NCI-H1930 (cell line): ENCODE measurements around the gene FOXK1.
A peak's percentile ranks its signal among the peaks of the same experiment; 100 is the strongest.

Experiments
- DNase-seq, 2 experiments: peaks; one replicate each; lab custom pipeline; 2025; lab: John Stamatoyannopoulos, UW

FOXK1 gene

DNA sequence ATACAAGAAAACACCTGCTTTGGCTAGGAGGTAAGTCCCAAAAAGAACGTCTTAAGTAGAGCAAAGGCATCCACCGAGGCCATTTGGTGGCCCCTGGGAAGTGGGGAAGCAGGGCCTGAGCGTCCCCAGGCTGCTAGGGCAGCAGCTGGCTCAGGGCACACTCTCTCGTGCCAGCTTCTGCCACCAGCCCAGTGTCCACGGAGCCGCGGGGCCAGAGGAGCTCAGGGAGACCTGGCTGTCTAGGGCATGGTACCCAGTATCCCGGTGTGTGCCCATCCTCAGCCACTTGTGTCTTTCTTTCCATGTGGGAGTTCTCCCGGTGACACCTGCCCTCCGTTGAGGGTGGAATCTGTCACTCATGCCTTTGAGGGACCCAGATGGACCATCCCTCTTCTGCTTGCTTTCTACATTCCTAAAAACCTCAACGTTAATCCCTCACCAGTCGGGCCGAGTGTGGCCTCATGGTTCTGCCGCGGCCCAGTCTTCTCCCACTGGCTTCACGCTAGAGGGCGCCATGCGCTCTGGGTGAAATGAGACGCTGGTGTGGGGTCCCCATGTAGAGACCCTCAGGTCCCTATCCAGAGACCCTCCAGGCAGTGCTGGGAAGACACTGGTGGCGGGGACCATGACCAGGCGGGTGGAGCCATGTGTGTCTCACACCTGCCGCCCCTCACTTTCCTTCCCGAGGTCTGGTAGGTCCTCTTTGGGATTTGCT, 83.8 kb downstream of the FOXK1 start:
- DNase-seq: no peak

DNA sequence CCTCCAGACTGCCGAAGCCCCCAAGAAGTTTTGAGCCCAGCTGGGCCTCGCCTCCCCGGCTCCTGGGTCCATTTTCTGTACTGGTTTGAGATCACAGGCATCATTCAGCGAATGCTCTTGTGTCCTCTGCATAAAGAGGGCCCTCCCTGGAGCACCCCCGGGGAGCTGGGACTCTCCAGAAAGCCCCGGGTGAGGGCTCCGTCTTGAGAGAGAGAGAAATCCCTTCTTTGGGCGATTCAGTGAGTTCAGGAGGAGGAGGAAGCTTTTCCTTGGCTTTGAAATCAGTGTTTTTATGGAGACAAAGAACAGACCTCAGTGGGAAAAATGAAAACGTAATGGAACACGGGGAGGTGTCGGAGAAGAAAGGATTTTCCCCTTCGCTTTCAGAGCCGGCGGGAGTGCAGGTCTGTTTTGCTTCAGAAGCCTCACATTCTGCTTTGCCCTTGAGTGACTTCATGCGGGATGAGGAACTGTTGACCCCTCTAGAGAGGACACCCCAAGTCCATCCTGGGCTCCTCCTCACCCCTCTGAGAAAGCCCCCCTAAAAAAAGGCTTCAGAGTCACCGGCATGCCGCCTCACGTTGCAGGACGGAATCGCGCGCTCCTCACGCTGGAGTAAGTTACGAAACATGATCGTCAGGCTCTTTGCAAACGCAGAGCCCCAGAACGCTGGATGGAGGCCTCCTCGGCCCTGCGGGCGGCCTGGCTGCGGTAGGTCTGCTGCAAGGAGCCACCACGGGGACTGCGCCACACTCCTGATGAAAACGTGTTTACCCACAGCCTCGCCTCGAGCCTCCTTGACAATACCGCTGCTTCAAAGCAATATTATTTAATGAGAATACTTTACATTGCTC, 84.8 kb downstream of the FOXK1 start:
- DNase-seq: no peak

DNA sequence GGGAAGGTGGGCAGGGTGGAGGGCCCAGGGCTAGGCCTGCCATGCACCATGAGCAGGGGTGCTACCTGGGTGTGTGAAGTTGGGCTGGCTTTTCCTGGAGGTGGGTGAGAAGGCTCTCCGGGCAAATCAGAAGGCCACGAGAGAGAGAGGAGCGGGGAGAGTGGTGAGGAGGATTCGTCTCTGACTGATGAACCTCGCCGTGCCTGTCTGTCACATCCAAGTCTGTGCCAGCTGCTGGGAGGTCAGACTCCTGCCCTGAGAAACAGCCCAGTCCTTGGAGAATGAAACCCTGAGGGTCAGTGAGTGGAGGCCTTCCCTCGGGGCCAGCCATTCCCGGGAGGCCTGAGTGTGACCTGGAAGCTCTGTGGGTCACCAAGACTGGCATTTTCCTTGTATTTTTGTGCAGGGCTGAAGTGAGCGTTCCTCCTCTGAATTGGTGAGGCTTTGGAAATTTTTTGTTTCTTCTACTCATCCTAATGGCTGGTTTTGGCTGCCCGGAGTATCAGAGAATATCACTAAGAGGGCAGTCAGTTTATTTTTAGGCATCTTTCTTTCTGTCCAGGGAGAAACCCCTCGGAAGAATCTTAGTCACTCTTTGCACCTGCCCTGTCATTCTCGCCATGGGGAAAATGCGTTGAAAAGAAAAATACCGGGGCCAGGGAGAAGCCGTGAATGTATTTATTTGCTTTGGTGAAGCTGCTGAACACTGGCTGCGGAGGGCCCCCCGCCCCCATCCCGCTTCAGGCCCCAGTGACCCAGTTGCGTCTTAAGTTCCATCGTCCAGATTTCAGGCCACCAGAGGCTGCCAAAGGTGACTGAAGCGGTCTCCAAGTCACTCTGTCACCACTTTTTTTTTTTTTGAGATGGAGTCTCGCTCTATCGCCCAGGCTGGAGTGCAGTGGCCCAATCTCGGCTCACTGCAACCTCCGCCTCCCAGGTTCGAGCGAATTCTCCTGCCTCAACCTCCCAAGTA, 86.8 kb downstream of the FOXK1 start:
- no peak for DNase-seq

DNA sequence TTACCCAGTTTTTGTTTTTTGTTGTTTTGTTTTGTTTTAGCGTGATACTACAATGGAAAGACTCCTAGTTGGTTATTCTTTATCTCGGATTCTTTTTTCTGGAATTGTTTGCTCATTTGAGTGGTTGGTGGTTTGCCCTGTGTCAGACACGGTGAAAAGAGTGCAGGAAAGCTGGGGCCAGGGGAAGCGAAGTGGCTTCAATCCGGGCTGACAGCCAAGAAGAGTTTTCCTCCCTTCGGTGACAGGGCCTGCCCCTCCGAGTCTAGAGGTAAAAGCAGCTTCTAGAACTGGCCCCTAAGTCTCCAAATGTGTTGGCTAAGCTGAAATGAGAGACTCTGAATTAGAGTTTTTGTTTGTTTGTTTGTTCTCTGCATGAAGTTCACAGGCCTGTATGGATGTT, 87.7 kb downstream of the FOXK1 start:
- DNase-seq: no peak

DNA sequence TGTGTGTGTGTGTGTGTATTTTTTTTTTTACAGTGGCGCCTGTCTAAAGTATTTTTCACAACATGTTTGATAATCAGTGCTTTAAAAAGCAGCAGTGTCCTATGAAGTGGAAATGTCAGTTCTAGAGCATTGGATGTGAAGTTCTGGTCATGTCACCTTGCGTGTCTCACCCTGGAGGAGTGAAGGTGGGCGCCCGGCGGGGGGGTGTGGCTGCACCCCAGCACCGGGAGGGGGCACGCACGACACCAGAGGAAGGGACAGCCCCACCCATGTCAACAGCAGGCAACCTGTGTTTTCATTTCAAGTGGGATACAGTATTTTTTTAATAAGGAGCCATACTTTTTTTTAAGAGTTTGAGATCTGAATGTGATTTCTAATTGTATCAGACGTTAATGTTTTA, 88.8 kb downstream of the FOXK1 start:
- DNase-seq: no peak

DNA sequence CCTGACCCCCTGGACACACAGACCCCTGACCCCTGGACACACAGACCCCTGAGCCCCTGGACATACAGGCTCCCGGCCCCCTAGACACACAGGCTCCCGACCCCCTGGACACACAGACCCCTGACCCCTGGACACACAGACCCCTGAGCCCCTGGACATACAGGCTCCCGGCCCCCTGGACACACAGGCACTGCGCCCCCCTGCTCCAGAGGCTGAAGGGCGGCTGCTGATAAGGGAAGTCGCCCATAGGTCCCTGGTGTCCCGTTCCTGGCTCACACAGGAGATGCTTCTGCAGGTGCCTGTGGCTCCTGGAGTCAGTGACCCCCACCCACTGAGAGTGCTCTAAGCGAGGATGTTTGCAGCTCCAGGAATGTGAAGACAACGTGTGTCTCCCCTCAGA, 89.6 kb downstream of the FOXK1 start:
- no peak for DNase-seq

DNA sequence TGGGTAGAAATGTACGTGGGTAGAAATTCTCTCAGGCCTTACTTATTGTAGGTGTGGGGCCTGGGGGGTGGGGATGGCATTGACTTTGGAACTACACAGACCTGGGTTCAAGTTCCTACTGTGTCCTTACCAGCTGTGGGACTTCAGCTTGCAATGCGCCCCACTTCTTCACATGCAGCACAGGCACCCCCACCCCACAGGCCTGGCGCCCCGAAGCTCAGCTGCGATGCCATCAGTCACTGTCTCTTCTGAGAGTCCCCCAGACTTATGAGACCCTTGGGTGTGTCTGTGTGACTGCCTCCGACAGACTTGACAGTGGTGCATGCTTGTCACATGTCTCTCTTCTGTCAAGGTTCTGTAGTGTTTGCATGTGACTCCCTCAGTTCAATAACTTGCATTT, 90.2 kb downstream of the FOXK1 start:
- DNase-seq: no peak

DNA sequence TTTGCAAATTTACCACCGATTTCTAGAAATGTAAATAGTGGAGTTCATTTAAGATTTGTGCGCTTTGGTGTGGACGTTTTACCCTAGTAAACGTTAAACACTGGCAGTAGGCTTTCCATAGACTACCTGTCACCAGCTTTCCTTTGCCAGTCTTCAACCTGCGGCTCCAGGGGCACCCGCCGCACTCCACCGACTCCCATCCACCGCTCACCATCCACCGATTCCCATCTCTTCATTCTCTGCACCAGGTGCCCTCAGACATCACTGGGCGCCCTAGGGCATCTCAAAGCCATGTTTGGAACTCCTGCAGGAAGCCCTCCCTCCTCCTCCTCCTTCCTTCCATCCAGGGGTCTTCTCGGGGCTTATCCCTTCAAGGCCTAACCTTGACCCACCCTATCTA, 91.9 kb downstream of the FOXK1 start:
- no peak for DNase-seq

DNA sequence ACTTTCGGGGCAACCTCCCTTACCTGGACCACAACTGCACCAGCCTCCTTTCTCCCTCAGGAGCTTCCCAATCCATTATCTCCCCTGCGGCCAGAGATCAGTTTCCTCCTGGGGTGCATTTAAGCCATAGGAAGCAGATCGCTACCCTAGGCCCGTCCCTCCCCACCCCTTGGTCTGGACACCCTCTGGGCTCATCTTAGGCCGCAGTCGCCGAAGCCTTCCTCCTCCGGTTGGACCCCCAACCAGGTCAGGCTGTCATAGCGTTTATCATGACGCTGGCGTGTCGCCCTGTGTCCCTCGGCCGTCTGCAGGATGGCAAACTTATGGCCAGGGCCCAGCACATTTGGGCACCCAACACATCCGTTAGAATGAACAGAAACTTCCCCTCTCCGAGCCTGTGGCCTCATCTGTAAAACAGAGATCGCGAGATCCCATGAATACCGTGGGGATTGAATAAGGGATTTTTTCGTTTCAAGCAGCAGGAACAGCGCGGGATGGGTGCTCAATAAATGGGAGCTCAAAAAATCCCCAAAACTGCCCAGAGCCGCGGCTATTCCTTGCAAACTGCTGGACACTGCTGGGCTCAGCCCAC, 92.7 kb downstream of the FOXK1 start:
- no peak for DNase-seq

DNA sequence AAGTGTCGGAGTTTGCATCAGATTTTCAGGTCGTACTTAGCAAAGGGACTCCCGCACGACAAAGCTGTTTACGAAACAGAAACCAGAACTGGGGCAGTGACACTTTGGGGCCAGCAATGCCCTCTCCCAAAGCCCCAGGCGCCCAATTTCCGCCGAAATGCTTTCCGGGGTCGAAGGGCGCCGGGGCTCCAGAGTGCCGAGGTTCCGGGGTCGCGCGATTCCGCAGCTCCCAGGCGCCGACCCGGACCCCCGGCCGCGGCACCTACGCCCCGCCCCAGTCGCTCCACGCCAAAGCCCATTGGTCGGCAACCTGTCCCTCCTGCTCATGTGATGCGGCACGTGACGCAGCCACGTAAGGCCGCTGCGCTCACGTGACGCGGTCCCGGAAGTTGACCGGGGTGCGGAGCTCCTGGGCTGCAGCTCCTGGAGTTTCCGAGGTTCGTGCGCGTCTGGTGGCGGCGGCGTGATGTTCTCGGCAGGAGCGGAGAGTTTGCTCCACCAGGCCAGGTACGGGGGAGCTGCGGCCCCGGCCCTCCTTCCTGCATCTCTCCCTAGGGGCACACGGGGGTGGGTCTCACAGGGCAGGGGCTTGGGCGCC, 93.3 kb downstream of the FOXK1 start, which contains the start of gene AP5Z1:
TSS of gene AP5Z1 (plus strand) at position 374 of the 598 bp plus-strand sequence. CDS start at position 467, 93 bp downstream.
- peak; percentile 88 to 92 for DNase-seq

DNA sequence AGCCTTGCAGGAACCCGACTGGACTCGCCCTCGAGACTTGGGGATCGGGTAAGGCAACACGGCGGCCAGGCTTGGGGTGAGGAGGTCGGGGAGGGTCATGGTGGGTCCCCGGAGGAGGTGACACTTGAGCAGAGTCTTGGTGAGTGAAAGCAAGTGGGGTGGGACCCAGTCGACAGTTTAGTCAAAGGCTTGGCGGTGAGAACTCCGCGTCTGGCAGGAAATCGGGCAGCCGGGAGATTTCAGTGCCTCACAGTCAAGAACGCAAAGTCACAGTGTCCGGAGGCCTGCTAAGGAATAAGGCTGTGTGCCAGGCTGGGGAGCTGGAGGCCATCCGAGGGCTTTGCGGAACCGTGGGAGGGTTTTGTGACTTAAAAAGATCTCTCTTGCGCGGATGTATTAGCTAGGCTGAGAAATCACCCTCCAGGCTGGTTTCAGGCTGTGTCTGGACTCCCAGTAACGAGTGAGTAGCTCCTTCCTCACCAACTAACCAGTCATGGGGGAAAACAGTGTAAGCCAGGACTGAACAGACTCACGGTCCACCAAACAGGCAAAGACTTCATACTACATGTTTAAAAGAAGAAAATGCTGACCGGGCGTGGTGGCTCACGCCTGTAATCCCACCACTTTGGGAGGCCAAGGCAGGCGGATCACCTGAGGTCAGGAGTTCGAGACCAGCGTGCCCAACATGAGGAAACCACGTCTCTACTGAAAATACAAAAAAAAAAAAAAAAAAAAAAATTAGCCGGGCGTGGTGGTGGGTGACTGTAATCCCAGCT, 93.9 kb downstream of the FOXK1 start:
- DNase-seq: no peak

DNA sequence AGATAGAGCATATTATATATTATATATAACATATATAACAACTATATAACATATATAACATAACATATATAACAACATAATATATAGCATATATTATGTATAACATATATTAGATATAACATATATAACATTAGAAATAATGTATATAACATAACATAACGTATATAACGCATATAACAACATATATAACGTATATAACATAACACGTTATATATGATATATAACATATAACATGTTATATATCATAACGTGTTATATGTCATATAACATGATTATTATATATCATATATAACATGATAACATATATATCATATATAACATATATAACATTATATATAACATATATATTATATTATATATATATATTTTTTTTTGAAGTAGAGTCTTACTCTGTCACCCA, 97.0 kb downstream of the FOXK1 start:
- no peak for DNase-seq

DNA sequence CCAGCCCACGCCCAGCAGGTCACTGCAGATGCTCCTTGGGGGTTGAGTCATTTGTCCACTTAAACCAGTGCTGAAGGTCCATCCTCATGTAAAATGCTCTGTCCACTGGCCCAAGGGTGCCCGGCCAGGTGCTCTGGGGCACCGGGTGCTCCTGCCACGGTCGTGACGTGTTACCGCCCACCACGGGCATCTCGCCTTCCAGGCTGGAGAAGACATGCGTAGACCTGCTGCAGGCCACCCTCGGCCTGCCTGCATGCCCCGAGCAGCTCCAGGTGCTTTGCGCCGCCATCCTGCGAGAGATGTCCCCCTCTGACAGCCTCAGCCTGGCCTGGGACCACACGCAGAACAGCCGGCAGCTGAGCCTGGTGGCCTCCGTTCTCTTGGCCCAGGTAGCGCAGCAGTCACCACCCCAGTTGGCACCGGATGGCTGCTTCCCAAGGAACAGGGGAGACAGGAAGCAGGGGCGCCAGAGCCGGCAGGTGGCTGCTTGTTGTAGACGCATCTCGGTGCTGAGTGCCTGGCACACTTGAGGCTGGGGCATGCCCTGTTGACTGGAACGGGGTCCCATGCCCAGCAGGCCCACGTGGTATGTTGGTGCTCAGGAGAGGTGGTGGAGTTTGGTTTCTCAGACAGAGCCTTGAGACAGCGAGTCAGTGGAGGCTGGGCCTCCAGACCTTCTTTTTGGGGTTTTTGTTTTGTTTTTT, 99.4 kb downstream of the FOXK1 start:
- no peak for DNase-seq

DNA sequence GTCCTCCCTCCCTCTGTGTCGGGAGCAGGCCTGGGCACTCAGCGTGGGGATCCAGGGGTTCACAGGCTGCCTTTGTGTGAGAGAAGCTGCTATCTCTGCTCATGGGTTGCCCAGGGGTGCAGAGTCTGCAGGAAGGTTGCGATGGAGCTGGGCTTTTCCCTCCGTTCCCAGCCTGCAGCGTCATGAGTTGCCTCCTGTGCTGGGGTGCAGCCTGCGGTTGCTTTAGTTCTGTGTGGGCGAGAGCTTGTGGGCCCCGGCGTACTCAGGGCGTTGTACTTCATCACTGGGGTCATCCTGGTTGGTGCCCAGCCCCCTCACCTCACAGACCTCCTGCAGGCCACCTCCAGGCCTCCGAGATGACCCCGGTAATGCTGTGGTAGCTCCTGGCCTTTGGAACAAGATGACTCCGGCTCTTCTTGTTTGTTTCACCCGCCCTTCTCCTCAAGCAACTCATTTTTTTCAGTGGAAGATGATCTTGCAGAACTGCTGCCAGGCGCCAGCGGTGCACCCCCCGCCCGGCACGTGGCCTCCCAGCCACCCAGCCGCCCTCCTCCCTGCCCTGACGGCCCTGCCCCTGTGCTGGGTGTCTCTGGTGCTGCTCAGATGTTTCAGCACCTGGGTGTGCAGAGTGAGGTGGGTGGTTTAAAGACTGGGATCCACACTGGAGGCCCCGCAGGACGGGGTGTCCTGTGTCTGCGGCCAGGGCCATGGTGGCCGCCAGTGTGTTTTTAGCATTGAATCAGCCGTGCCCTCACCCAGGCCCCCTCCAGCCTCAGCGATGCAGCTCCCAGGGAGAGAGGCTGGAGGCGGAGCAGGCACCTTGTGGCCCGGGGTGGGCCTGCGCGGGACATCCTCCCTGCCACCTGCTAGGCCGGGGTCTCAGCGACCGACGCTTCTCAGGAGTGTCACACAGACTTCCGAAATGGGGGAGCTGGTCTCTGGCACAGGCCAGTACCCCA, 100.5 kb downstream of the FOXK1 start:
- no peak for DNase-seq

DNA sequence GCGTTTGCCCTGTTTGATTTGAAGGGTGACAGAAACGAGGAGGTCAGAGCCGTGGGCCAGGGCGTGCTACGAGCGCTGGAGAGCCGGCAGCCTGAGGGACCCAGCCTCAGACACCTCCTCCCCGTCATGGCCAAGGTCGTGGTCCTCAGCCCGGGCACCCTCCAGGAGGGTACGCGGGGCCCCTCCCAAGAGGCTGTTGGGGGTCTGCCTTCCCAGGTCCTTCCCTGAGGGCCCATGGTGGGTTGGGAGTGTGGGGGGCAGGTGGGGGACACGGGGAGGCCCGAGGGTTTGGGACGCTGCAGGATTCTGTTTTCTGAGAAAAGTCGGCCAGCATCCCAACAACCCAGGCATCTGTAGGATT, 101.2 kb downstream of the FOXK1 start:
- no peak for DNase-seq

DNA sequence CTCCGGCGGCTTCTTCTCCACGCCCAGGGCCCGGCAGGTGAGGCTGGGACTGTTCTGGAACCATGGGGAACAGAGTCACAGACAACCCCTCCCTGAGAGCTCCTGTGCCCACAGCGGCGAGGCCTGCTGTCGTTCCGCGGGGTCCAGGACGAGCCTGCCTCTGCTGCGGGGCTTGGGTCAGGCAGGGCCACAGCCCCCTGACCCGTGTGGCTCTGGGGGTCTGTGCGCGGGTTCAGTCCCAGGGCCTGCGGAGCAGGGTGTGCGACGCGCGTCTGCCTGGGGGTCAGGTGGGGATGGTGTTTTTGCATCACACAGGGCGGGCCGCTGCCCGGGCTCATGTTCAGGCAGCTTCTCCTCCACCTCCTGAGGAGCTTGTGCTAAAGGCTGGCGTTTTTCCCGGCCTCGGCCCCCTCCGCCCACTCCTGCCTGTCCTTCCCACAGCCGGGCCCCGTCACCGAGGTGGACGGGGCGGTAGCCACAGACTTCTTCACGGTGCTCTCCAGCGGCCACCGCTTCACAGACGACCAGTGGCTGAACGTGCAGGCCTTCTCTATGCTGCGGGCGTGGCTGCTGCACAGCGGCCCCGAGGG, 101.8 kb downstream of the FOXK1 start:
- no peak for DNase-seq

DNA sequence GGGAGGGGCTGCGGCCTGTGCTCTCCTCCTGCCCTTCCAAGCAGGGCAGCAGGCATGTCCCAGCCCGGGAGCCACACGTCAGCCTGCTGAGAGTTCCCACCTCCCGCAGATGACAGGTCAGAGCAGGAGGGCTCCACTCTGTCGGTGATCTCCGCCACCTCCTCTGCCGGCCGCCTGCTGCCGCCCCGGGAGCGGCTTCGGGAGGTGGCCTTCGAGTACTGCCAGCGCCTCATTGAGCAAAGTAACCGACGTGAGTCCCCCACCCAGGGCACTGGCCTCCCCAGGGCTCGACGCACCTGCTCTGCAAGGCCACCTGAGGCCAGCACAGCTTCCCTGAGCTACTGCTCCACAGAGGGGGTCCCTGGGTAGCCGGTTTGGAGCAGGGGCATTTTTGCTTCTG, 102.7 kb downstream of the FOXK1 start:
- no peak for DNase-seq

DNA sequence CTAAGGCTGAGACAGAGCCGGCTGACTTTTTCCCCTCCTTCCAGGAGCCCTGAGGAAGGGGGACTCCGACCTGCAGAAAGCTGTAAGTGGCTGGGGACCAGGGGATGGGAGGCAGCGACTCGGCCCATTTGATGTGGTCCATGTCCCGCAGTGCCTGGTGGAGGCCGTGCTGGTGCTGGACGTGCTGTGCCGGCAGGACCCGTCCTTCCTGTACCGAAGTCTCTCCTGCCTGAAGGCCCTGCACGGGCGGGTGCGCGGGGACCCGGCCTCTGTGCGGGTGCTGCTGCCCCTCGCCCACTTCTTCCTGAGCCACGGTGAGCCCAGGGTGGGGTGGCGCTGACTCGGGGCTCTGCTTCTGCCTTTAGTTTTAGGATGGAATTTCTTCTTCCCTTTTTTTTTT, 103.3 kb downstream of the FOXK1 start:
- no peak for DNase-seq

DNA sequence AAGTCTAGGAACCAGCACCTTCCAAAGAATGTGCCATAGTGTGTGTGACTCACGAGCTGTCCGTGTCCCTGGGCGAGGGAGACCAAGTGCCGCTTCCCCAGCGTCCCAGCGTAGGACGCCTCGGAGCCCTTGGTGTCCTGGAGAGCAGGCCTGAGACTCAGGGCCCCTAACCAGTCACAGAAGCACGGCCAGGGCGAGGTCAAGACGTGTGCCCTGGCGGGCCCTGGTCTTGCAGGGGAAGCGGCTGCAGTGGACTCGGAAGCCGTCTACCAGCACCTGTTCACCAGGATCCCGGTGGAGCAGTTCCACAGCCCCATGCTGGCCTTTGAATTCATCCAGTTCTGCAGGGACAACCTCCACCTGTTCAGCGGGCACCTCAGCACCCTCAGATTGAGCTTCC, 103.9 kb downstream of the FOXK1 start:
- no peak for DNase-seq
